Measurements from ENCODE around the gene NEMP2.
"Not testable (repeated sequence)": the region's sequence is repeated elsewhere in the genome, so short reads cannot be mapped to it uniquely, and the experiment has no call there.

Gene NEMP2

GRCh38 chr2:190488516-190489233, 45.8 kb downstream of the NEMP2 start:
- no peak for DNase-seq

- DNase-seq: no peak
These were observed 48.4 kb downstream of the NEMP2 start for GRCh38 chr2:190486037-190486623.

GRCh38 chr2:190482451-190482850, 52.1 kb downstream of the NEMP2 start:
- DNase-seq: no peak

- DNase-seq: no peak
These were observed 53.2 kb downstream of the NEMP2 start for GRCh38 chr2:190481339-190481738.

GRCh38 chr2:190478572-190479195, 55.8 kb downstream of the NEMP2 start:
- no peak for DNase-seq

GRCh38 chr2:190477661-190478454, 56.7 kb downstream of the NEMP2 start:
- no peak for DNase-seq

GRCh38 chr2:190470256-190470826, 64.2 kb downstream of the NEMP2 start:
- no peak for DNase-seq

- no peak for DNase-seq
These were observed 64.8 kb downstream of the NEMP2 start for GRCh38 chr2:190469771-190470170.

GRCh38 chr2:190468814-190469569, 65.5 kb downstream of the NEMP2 start:
- no peak for DNase-seq

GRCh38 chr2:190468354-190468753, 66.2 kb downstream of the NEMP2 start:
- DNase-seq: not testable (repeated sequence)

- DNase-seq: no peak
These were observed 66.9 kb downstream of the NEMP2 start for GRCh38 chr2:190467575-190468083.

- no peak for DNase-seq
These were observed 67.6 kb downstream of the NEMP2 start for GRCh38 chr2:190466819-190467446.

- DNase-seq: no peak
These were observed 69.5 kb downstream of the NEMP2 start for GRCh38 chr2:190465060-190465459.

GRCh38 chr2:190462611-190463010, 71.9 kb downstream of the NEMP2 start:
- no peak for DNase-seq

- DNase-seq: no peak
These were observed 72.3 kb downstream of the NEMP2 start for GRCh38 chr2:190462181-190462580.

- DNase-seq: no peak
These were observed 74.0 kb downstream of the NEMP2 start for GRCh38 chr2:190460487-190460886.

- DNase-seq: no peak
These were observed 74.6 kb downstream of the NEMP2 start for GRCh38 chr2:190459881-190460280.

- DNase-seq: no peak
These were observed 76.0 kb downstream of the NEMP2 start for GRCh38 chr2:190458352-190459107.

- no peak for DNase-seq
These were observed 77.3 kb downstream of the NEMP2 start for GRCh38 chr2:190457256-190457655.

- DNase-seq: no peak
These were observed 77.7 kb downstream of the NEMP2 start for GRCh38 chr2:190456833-190457232.

Measured in retina (tissue), 1 donor.